IMR-90 (cell line): ENCODE measurements around the gene PEAK1. TPM values are rescaled to one million over a fixed set of nuclear protein-coding genes. Genes with fewer than 3 reads are reported as not detected.

ENCODE experiments used
- ATAC-seq: fragments of 200-7000 bp; cut with Tn5 transposase; 2 replicates; pipeline ENCODE4 v1.9.1; 2020; ENCODE audit warnings: low read depth, mild to moderate bottlenecking, moderate library complexity
- BruUV-seq: library from RNA; stranded (reverse); fragments of 400-500 nt; replicated peaks from 2 replicates; lab custom pipeline; 2021; lab: Mats Ljungman, UMichigan
- CTCF ChIA-PET: fragments of 300-600 bp; formaldehyde crosslinking; extraction: SDS; loops from one replicate; lab custom pipeline; 2021; ENCODE audit warnings: antibody characterized with exemption; lab: Yijun Ruan, JAX
- POLR2A ChIA-PET: fragments of 300-600 bp; sonication (Branson Sonifier 250); formaldehyde crosslinking; loops from one replicate; lab custom pipeline; 2022; ENCODE audit warnings: antibody characterized with exemption; ENCODE audit not compliant: unreplicated experiment; lab: Charles Lee
- DNase-seq: peaks from one replicate; pipeline ENCODE4 v3.0.0; 2013
- H2AFZ ChIP-seq: replicated peaks from 2 replicates; pipeline ENCODE3; 2013; ENCODE audit warnings: low read length, mild to moderate bottlenecking; ENCODE audit not compliant: poor library complexity
- H2AK5ac ChIP-seq: 2 replicates; pipeline ENCODE4 v1.6.1; 2013; ENCODE audit warnings: low read depth, low read length, inconsistent platforms
- H2AK9ac ChIP-seq: replicated peaks from 2 replicates; pipeline ENCODE3; 2013; ENCODE audit warnings: mild to moderate bottlenecking, low read depth, low read length, moderate library complexity; ENCODE audit not compliant: poor library complexity
- H2BK120ac ChIP-seq: 2 replicates; pipeline ENCODE4 v1.6.1; 2013; ENCODE audit warnings: low read depth, low read length, inconsistent platforms
- H2BK15ac ChIP-seq: 3 replicates; pipeline ENCODE4 v1.6.1; 2013; ENCODE audit warnings: low read depth, low read length, inconsistent platforms
- H2BK20ac ChIP-seq: 2 replicates; pipeline ENCODE4 v1.6.1; 2013; ENCODE audit warnings: low read depth, mild to moderate bottlenecking, inconsistent platforms, low read length, moderate library complexity
- H2BK5ac ChIP-seq: 2 replicates; pipeline ENCODE4 v1.6.1; 2013; ENCODE audit warnings: mild to moderate bottlenecking, low read depth, low read length, inconsistent platforms; ENCODE audit not compliant: poor library complexity, severe bottlenecking
- H3K14ac ChIP-seq: replicated peaks from 2 replicates; pipeline ENCODE4 v1.6.1; 2013; ENCODE audit warnings: low read depth, low read length, inconsistent platforms
- H3K18ac ChIP-seq: 2 replicates; pipeline ENCODE4 v1.6.1; 2013; ENCODE audit warnings: low read depth, low read length, control low read depth
- H3K23ac ChIP-seq: 2 replicates; pipeline ENCODE4 v1.6.1; 2013; ENCODE audit warnings: low read depth, low read length, inconsistent platforms
- H3K27ac ChIP-seq: 2 replicates; pipeline ENCODE4 v1.5.1; 2013; ENCODE audit warnings: mild to moderate bottlenecking, control low read depth, low read length; ENCODE audit not compliant: insufficient read depth
- H3K27me3 ChIP-seq: 2 replicates; pipeline ENCODE4 v1.6.1; 2013; ENCODE audit warnings: low read length; ENCODE audit not compliant: control insufficient read depth, insufficient read depth
- H3K36me3 ChIP-seq: 2 replicates; pipeline ENCODE4 v1.6.1; 2013; ENCODE audit warnings: low read length, mixed read lengths; ENCODE audit not compliant: control insufficient read depth, insufficient read depth
- H3K4ac ChIP-seq: 2 replicates; pipeline ENCODE4 v1.6.1; 2013; ENCODE audit warnings: low read depth, low read length, inconsistent platforms
- H3K4me1 ChIP-seq: 2 replicates; pipeline ENCODE4 v1.6.1; 2013; ENCODE audit warnings: low read length, mixed read lengths; ENCODE audit not compliant: control insufficient read depth, insufficient read depth
- H3K4me2 ChIP-seq: 2 replicates; pipeline ENCODE4 v1.6.1; 2013; ENCODE audit warnings: low read depth, mild to moderate bottlenecking, control low read depth, low read length, moderate library complexity
- H3K4me3 ChIP-seq: 2 replicates; pipeline ENCODE4 v1.5.1; 2013; ENCODE audit warnings: low read depth, mild to moderate bottlenecking, control low read depth, low read length, moderate library complexity; ENCODE audit not compliant: insufficient read depth
- H3K56ac ChIP-seq: 2 replicates; pipeline ENCODE4 v1.6.1; 2013; ENCODE audit warnings: low read length, inconsistent platforms; ENCODE audit not compliant: insufficient read depth; ENCODE audit errors: extremely low read depth
- H3K79me1 ChIP-seq, 2 experiments: 2 replicates each; pipeline ENCODE4 v1.6.1; 2013; ENCODE audit warnings: low read length in 2 of 2, inconsistent platforms in 1 of 2, low read depth in 1 of 2
- H3K9ac ChIP-seq: 2 replicates; pipeline ENCODE4 v1.6.1; 2013; ENCODE audit warnings: low read depth, low read length, control low read depth
- H3K9me1 ChIP-seq: 2 replicates; pipeline ENCODE4 v1.6.1; 2013; ENCODE audit warnings: low read length, inconsistent platforms; ENCODE audit not compliant: insufficient read depth
- H3K9me3 ChIP-seq: 2 replicates; pipeline ENCODE4 v1.6.1; 2013; ENCODE audit warnings: low read length; ENCODE audit not compliant: control insufficient read depth, insufficient read depth
- H4K20me1 ChIP-seq: 2 replicates; pipeline ENCODE4 v1.6.1; 2013; ENCODE audit warnings: low read length, inconsistent platforms; ENCODE audit not compliant: insufficient read depth
- H4K5ac ChIP-seq: 2 replicates; pipeline ENCODE4 v1.6.1; 2013; ENCODE audit warnings: mild to moderate bottlenecking, low read depth, low read length, control low read depth
- H4K8ac ChIP-seq, 2 experiments: 2 replicates each; pipeline ENCODE4 v1.6.1; 2013; ENCODE audit warnings: low read depth in 2 of 2, low read length in 2 of 2, control low read depth in 1 of 2, inconsistent platforms in 1 of 2
- H4K91ac ChIP-seq: 2 replicates; pipeline ENCODE4 v1.6.1; 2013; ENCODE audit warnings: low read depth, low read length, inconsistent platforms; ENCODE audit not compliant: insufficient read depth
- CEBPB ChIP-seq: IDR thresholded peaks from 2 replicates; pipeline ENCODE4 v1.6.1; 2012; ENCODE audit warnings: low read depth, low read length, improper control_type of control experiment
- ELK1 ChIP-seq: fragments of 150-350 bp; IDR thresholded peaks from 2 replicates; pipeline ENCODE4 v1.6.1; 2016; ENCODE audit warnings: low read depth, mild to moderate bottlenecking, low read length, moderate library complexity, borderline replicate concordance
- MAZ ChIP-seq: IDR thresholded peaks from 2 replicates; pipeline ENCODE4 v1.6.1; 2012; ENCODE audit warnings: low read depth, mild to moderate bottlenecking, low read length, improper control_type of control experiment, moderate library complexity, borderline replicate concordance
- WGBS, 2 experiments: methylation state at CpG; one replicate each; pipeline versions ENCODE4 v1.1.5 to v1.1.7; 2013; ENCODE audit warnings: missing lambda C conversion rate in 2 of 2; ENCODE audit not compliant: insufficient read length in 1 of 2; ENCODE audit errors: extremely low coverage in 2 of 2; 5-methylcytosine and 5-hydroxymethylcytosine counted together
- dilution Hi-C: fragments of 300-500 bp; cut with HindIII; formaldehyde crosslinking; loops from one replicate; pipeline ENCODE4 v1.14.3; 2018; ENCODE audit warnings: low sequenced_read_pairs; ENCODE audit not compliant: unreplicated experiment
- in situ Hi-C: fragments of 300-500 bp; cut with MboI; formaldehyde crosslinking; loops from 3 replicates; pipeline ENCODE4 v1.14.3; 2019; ENCODE audit warnings: low sequenced_read_pairs, inconsistent platforms, mixed read lengths
- intact Hi-C: fragments of 100-400 bp; cut with micrococcal nuclease; formaldehyde crosslinking; loops from 2 replicates; pipeline ENCODE4 v1.10.0; 2022
- polyA plus RNA-seq, 3 experiments: library from polyadenylated mRNA; depleted of rRNA; stranded (reverse); fragments of >200 nt; gene quantifications; 2 replicates each; pipeline ENCODE4 v1.2.3, GENCODE V29; 2012; ENCODE audit warnings: low replicate concordance in 1 of 3
- total RNA-seq: library from RNA; depleted of rRNA; stranded (reverse); fragments of >200 nt; gene quantifications from 2 replicates; pipeline ENCODE4 v1.2.3, GENCODE V29; 2012

The PEAK1 gene
- total and polyA plus RNA-seq, 2 of the 4 experiments (the other 2 are of a cell fraction) = 21.5 to 43.9 TPM

GRCh38 chr15:77180757-77181156 lies 239.1 kb downstream of the PEAK1 start:
- Histone ChIP-seq H3K9me3 (no peaks in the 10 kb centered on the region), H3K79me1 (peaks cover 7 to 55% of the 10 kb centered on the region in 2 experiments), H2AK9ac (no peak overlapping the region), H3K9ac (no peak overlapping the region), H4K91ac (no peak overlapping the region), H2AFZ (no peak overlapping the region), H3K4me1 (peaks cover 6% of the 10 kb centered on the region), H3K18ac (peak overlapping the region; percentile 31; the same call in 1 of the 2 replicates), H3K56ac (no peak overlapping the region), H2BK5ac (peak overlapping the region; percentile 27), H3K27me3 (no peaks in the 10 kb centered on the region), H2AK5ac (no peak overlapping the region), H4K5ac (no peak overlapping the region), H3K27ac (peak overlapping the region; percentile 60; the same call in 1 of the 2 replicates), H4K20me1 (no peaks in the 10 kb centered on the region), H3K14ac (no peak overlapping the region; the same call in 1 of the 2 replicates), H3K36me3 (peaks cover 13% of the 10 kb centered on the region), H3K4me3 (no peak overlapping the region), H2BK15ac (no peak overlapping the region), H2BK120ac (no peak overlapping the region), H2BK20ac (no peak overlapping the region), H4K8ac (peak overlapping the region in 1 of 2 experiments; percentile 22; a peak in 1 of 4 replicates), H3K9me1 (peaks cover 15% of the 10 kb centered on the region), H3K4me2 (no peak overlapping the region), H3K4ac (peak overlapping the region; percentile 8; the same call in 1 of the 2 replicates), H3K23ac (no peak overlapping the region)
- DNase-seq (peak; percentile 73), ATAC-seq (peak; percentile 51)
- WGBS, 2 experiments = no CpG with 5 or more reads among the region's 5 CpGs
- BruUV-seq = no TSS peak
- intact Hi-C loops = no loop called here
- in situ Hi-C loops = no loop called here
- TF ChIP-seq MAZ (no peak), ELK1 (no peak), CEBPB (peak; percentile 61)
- dilution Hi-C loops = no loop called here
- CTCF ChIA-PET = interaction anchor here (0.5 kb wide), 1 partner anchor 24 kb away, joined by 3 read pairs; no protein-coding TSS in a partner anchor
- POLR2A ChIA-PET = no interaction called here
